Neural cell (in vitro differentiated cells): ENCODE results near the gene RTTN. TPM values are rescaled to one million over a fixed set of nuclear protein-coding genes. Genes with fewer than 3 reads are reported as not detected.

Experiments
- H2AFZ ChIP-seq: fragments of 200-600, 300-800 bp; sonication (generic), shearing (Covaris generic); 2 replicates; pipeline ENCODE4 v1.6.0; 2014; ENCODE audit warnings: low read depth, mild to moderate bottlenecking, antibody characterized with exemption, low read length, moderate library complexity
- H3F3A ChIP-seq: fragments of 200-600 bp; shearing (Covaris generic); 2 replicates; pipeline ENCODE4 v1.6.1; 2016; ENCODE audit warnings: mild to moderate bottlenecking, moderate library complexity, mixed read lengths, antibody characterized with exemption, low read length; ENCODE audit not compliant: insufficient read depth, poor library complexity, severe bottlenecking
- H3K27ac ChIP-seq: fragments of 200-600, 300-800 bp; sonication (generic), shearing (Covaris generic); 2 replicates; pipeline ENCODE4 v1.5.1; 2014; ENCODE audit warnings: mild to moderate bottlenecking, low read length, moderate library complexity
- H3K27me3 ChIP-seq: fragments of 300-800, 200-600 bp; sonication (generic), shearing (Covaris generic); 2 replicates; pipeline ENCODE4 v1.6.0; 2014; ENCODE audit warnings: mild to moderate bottlenecking, low read depth, low read length, moderate library complexity; ENCODE audit not compliant: insufficient read depth
- H3K36me3 ChIP-seq: fragments of 300-800, 200-600 bp; sonication (generic), shearing (Covaris generic); 2 replicates; pipeline ENCODE4 v1.5.1; 2014; ENCODE audit warnings: mild to moderate bottlenecking, antibody characterized with exemption, low read length, moderate library complexity; ENCODE audit not compliant: insufficient read depth
- H3K4me2 ChIP-seq: fragments of 300-800, 200-600 bp; sonication (generic), shearing (Covaris generic); 2 replicates; pipeline ENCODE4 v1.6.0; 2014; ENCODE audit warnings: mild to moderate bottlenecking, low read length
- H3K4me3 ChIP-seq: fragments of 300-800, 200-600 bp; sonication (generic), shearing (Covaris generic); 2 replicates; pipeline ENCODE4 v1.5.1; 2014; ENCODE audit warnings: mild to moderate bottlenecking, low read length, moderate library complexity
- H3K79me2 ChIP-seq: fragments of 200-600 bp; shearing (Covaris generic); replicated peaks from 2 replicates; pipeline ENCODE4 v1.6.0; 2014; ENCODE audit warnings: mild to moderate bottlenecking, low read length, moderate library complexity; ENCODE audit not compliant: insufficient read depth
- H3K9ac ChIP-seq: fragments of 300-800, 200-600 bp; sonication (generic), shearing (Covaris generic); 2 replicates; pipeline ENCODE4 v1.6.1; 2016; ENCODE audit warnings: mild to moderate bottlenecking, low read length, mixed read lengths
- H3K9me2 ChIP-seq: fragments of 200-600 bp; shearing (Covaris generic); 2 replicates; pipeline ENCODE4 v1.6.1; 2016; ENCODE audit warnings: mild to moderate bottlenecking, low read length, mixed read lengths; ENCODE audit not compliant: insufficient read depth
- H3K9me3 ChIP-seq: fragments of 200-600, 300-800 bp; sonication (generic), shearing (Covaris generic); 2 replicates; pipeline ENCODE4 v1.6.1; 2016; ENCODE audit warnings: mild to moderate bottlenecking, mixed run types, low read length, moderate library complexity, mixed read lengths
- H4K20me1 ChIP-seq: fragments of 200-600 bp; shearing (Covaris generic); 2 replicates; pipeline ENCODE4 v1.6.1; 2016; ENCODE audit warnings: mild to moderate bottlenecking, mixed run types; ENCODE audit not compliant: insufficient read depth
- EP300 ChIP-seq: fragments of 450-650 bp; conservative IDR thresholded peaks from 2 replicates; pipeline ENCODE4 v1.6.1; 2014; ENCODE audit warnings: antibody characterized with exemption, mild to moderate bottlenecking, moderate library complexity; ENCODE audit not compliant: poor library complexity, severe bottlenecking
- EZH2 ChIP-seq: fragments of 200-600, 300-800 bp; shearing (Covaris generic), sonication (generic); IDR thresholded peaks from 2 replicates; pipeline ENCODE4 v1.6.1; 2014; ENCODE audit warnings: antibody characterized with exemption, low read length, borderline replicate concordance, mild to moderate bottlenecking; ENCODE audit not compliant: insufficient read depth, poor library complexity, severe bottlenecking
- MXI1 ChIP-seq: fragments of 450-650 bp; conservative IDR thresholded peaks from 2 replicates; pipeline ENCODE4 v1.6.1; 2014; ENCODE audit warnings: antibody characterized with exemption, mild to moderate bottlenecking; ENCODE audit not compliant: poor library complexity, severe bottlenecking
- POLR2AphosphoS5 ChIP-seq: IDR thresholded peaks from 2 replicates; pipeline ENCODE4 v1.6.1; 2012
- RAD21 ChIP-seq: fragments of 450-650 bp; conservative IDR thresholded peaks from 2 replicates; pipeline ENCODE4 v1.6.1; 2014; ENCODE audit warnings: antibody characterized with exemption, mild to moderate bottlenecking, moderate library complexity
- SMC3 ChIP-seq: fragments of 450-650 bp; conservative IDR thresholded peaks from 2 replicates; pipeline ENCODE4 v1.6.1; 2014; ENCODE audit warnings: antibody characterized with exemption, mild to moderate bottlenecking, moderate library complexity; ENCODE audit not compliant: poor library complexity
- TAF1 ChIP-seq: IDR thresholded peaks from 2 replicates; pipeline ENCODE4 v1.6.1; 2012; ENCODE audit warnings: low read depth
- polyA plus RNA-seq: library from polyadenylated mRNA; depleted of rRNA; stranded (reverse); fragments of >200 nt; gene quantifications from 2 replicates; pipeline ENCODE4 v1.2.3, GENCODE V29; 2014
- TF ChIP-seq, protein P1 (sequence below): fragments of 450-650 bp; IDR thresholded peaks from 2 replicates; pipeline ENCODE4 v1.5.1; 2014; ENCODE audit warnings: antibody characterized with exemption, mild to moderate bottlenecking, moderate library complexity; ENCODE audit not compliant: poor library complexity, severe bottlenecking
- TF ChIP-seq, protein P2 (sequence below): IDR thresholded peaks from 2 replicates; pipeline ENCODE4 v1.6.1; 2012; ENCODE audit warnings: borderline replicate concordance

The RTTN gene
- polyA plus RNA-seq, 1 donor from 2014 or later, result 24.2 TPM

DNA sequence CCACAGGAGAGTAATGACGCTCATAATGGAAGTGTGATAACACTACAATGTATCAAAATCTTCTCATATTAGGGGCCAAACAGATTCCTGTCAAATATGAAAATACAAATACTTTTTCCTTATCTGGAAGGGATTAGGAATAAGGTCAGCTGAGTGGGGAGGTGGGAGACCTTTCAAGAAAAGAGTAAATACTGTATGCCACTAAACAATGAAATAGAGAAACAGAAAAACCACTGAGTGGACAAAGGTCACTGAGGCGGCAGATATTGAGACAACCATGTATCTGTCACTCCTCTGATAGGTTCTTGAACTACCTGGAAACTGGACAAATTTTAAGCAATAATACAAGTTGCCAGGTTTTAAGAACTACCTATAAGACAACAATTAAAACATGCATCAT, 59.3 kb downstream of the RTTN start:
- Histone ChIP-seq H3K36me3 (no peaks in the 10 kb centered on the region), H3K9ac (no peak overlapping the region), H3K27ac (no peak overlapping the region), H3K9me2 (no peaks in the 10 kb centered on the region), H3K27me3 (no peaks in the 10 kb centered on the region), H2AFZ (no peak overlapping the region), H4K20me1 (no peaks in the 10 kb centered on the region), H3K4me2 (no peak overlapping the region), H3F3A (no peaks in the 10 kb centered on the region), H3K79me2 (no peaks in the 10 kb centered on the region), H3K9me3 (no peaks in the 10 kb centered on the region), H3K4me3 (no peak overlapping the region)
- TF ChIP-seq RAD21, result no peak
- TF ChIP-seq EP300, result no peak
- no peak for TF ChIP-seq POLR2AphosphoS5
- TF ChIP-seq, protein P1, sequence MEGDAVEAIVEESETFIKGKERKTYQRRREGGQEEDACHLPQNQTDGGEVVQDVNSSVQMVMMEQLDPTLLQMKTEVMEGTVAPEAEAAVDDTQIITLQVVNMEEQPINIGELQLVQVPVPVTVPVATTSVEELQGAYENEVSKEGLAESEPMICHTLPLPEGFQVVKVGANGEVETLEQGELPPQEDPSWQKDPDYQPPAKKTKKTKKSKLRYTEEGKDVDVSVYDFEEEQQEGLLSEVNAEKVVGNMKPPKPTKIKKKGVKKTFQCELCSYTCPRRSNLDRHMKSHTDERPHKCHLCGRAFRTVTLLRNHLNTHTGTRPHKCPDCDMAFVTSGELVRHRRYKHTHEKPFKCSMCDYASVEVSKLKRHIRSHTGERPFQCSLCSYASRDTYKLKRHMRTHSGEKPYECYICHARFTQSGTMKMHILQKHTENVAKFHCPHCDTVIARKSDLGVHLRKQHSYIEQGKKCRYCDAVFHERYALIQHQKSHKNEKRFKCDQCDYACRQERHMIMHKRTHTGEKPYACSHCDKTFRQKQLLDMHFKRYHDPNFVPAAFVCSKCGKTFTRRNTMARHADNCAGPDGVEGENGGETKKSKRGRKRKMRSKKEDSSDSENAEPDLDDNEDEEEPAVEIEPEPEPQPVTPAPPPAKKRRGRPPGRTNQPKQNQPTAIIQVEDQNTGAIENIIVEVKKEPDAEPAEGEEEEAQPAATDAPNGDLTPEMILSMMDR, result no peak
- TF ChIP-seq MXI1, result no peak
- no peak for TF ChIP-seq SMC3
- no peak for TF ChIP-seq EZH2
- TF ChIP-seq TAF1, result no peak

DNA sequence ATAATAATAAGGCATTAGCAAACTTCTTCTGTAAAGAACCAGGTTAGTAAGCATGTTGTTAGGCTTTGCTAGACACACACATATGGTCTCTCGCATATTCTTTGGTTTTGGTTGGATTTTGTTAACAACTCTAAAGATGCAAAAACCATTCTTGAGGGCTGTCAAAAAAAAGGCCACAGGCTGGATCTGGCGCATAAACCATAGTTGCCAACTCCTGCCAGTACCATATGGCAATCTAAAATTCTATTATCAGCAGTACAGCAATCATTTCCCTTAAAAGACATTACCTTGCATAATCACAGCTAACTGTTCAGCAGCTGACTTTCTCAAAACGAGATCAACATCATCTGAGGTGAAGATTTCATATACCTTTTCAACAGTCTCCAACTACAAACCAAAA, 63.5 kb downstream of the RTTN start:
- H2AFZ ChIP-seq, result no peak overlapping the region
- H3K27ac ChIP-seq, result no peak overlapping the region
- no peak for TF ChIP-seq MXI1
- no peak for TF ChIP-seq POLR2AphosphoS5
- TF ChIP-seq EZH2, result no peak
- no peak for TF ChIP-seq TAF1
- no peak for TF ChIP-seq RAD21
- no peak for TF ChIP-seq EP300
- H3K4me2 ChIP-seq, result no peak overlapping the region
- H3K9me2 ChIP-seq, result no peaks in the 10 kb centered on the region
- no peaks in the 10 kb centered on the region for H3K9me3 ChIP-seq
- H3K4me3 ChIP-seq, result no peak overlapping the region
- H3F3A ChIP-seq, result no peaks in the 10 kb centered on the region
- no peaks in the 10 kb centered on the region for H3K36me3 ChIP-seq
- H3K9ac ChIP-seq, result no peak overlapping the region
- no peaks in the 10 kb centered on the region for H4K20me1 ChIP-seq
- H3K27me3 ChIP-seq, result no peaks in the 10 kb centered on the region
- no peaks in the 10 kb centered on the region for H3K79me2 ChIP-seq

DNA sequence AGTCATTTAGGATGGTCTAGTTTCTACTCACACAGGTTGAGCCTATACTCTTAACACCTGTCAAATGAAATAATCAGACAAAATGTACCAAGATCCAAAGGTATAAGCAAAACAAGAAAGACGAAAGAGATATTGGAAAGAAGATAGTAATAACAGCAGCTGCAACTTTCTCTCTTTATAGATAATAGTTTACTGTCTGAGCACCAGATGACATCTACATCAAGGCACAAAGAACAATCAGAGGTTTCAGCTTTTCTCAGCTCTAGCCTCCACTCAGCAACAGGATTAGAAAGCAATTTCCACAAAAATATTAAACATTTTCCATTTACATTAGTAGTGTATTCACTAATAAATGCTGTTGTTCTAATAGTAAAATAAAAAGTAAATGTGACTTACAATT, 66.3 kb downstream of the RTTN start:
- no peak overlapping the region for H3K4me2 ChIP-seq
- no peaks in the 10 kb centered on the region for H3K36me3 ChIP-seq
- H2AFZ ChIP-seq, result no peak overlapping the region
- no peaks in the 10 kb centered on the region for H3K9me3 ChIP-seq
- H3K4me3 ChIP-seq, result no peak overlapping the region
- H3K27me3 ChIP-seq, result no peaks in the 10 kb centered on the region
- TF ChIP-seq SMC3 (no peak), MXI1 (no peak), RAD21 (no peak), EP300 (no peak), POLR2AphosphoS5 (no peak), TAF1 (no peak), EZH2 (no peak)
- TF ChIP-seq, protein P1, result no peak
- TF ChIP-seq, protein P2, sequence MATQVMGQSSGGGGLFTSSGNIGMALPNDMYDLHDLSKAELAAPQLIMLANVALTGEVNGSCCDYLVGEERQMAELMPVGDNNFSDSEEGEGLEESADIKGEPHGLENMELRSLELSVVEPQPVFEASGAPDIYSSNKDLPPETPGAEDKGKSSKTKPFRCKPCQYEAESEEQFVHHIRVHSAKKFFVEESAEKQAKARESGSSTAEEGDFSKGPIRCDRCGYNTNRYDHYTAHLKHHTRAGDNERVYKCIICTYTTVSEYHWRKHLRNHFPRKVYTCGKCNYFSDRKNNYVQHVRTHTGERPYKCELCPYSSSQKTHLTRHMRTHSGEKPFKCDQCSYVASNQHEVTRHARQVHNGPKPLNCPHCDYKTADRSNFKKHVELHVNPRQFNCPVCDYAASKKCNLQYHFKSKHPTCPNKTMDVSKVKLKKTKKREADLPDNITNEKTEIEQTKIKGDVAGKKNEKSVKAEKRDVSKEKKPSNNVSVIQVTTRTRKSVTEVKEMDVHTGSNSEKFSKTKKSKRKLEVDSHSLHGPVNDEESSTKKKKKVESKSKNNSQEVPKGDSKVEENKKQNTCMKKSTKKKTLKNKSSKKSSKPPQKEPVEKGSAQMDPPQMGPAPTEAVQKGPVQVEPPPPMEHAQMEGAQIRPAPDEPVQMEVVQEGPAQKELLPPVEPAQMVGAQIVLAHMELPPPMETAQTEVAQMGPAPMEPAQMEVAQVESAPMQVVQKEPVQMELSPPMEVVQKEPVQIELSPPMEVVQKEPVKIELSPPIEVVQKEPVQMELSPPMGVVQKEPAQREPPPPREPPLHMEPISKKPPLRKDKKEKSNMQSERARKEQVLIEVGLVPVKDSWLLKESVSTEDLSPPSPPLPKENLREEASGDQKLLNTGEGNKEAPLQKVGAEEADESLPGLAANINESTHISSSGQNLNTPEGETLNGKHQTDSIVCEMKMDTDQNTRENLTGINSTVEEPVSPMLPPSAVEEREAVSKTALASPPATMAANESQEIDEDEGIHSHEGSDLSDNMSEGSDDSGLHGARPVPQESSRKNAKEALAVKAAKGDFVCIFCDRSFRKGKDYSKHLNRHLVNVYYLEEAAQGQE, result no peak
- H3K79me2 ChIP-seq, result no peaks in the 10 kb centered on the region
- no peaks in the 10 kb centered on the region for H3K9me2 ChIP-seq
- no peaks in the 10 kb centered on the region for H3F3A ChIP-seq
- no peak overlapping the region for H3K27ac ChIP-seq
- H3K9ac ChIP-seq, result no peak overlapping the region
- H4K20me1 ChIP-seq, result no peaks in the 10 kb centered on the region
